PC-3 (cell line): ENCODE results near the gene RAP1GAP.

Source experiments
- EZH2 ChIP-seq: fragments of 300-600 bp; sonication (generic); IDR thresholded peaks from one replicate; pipeline ENCODE4 v1.6.1; 2017; ENCODE audit warnings: antibody characterized with exemption, mild to moderate bottlenecking, low read length; ENCODE audit not compliant: unreplicated experiment
- EZH2phosphoT487 ChIP-seq: fragments of 300-600 bp; sonication (generic); IDR thresholded peaks from 2 replicates; pipeline ENCODE4 v1.6.1; 2018; ENCODE audit warnings: mild to moderate bottlenecking, antibody characterized with exemption, low read length, borderline replicate concordance
- TF ChIP-seq, protein P1 (sequence below): fragments of 300-600 bp; sonication (generic); conservative IDR thresholded peaks from 2 replicates; pipeline ENCODE4 v1.5.1; 2017; ENCODE audit warnings: antibody characterized with exemption, low read depth, mild to moderate bottlenecking, low read length

DNA sequence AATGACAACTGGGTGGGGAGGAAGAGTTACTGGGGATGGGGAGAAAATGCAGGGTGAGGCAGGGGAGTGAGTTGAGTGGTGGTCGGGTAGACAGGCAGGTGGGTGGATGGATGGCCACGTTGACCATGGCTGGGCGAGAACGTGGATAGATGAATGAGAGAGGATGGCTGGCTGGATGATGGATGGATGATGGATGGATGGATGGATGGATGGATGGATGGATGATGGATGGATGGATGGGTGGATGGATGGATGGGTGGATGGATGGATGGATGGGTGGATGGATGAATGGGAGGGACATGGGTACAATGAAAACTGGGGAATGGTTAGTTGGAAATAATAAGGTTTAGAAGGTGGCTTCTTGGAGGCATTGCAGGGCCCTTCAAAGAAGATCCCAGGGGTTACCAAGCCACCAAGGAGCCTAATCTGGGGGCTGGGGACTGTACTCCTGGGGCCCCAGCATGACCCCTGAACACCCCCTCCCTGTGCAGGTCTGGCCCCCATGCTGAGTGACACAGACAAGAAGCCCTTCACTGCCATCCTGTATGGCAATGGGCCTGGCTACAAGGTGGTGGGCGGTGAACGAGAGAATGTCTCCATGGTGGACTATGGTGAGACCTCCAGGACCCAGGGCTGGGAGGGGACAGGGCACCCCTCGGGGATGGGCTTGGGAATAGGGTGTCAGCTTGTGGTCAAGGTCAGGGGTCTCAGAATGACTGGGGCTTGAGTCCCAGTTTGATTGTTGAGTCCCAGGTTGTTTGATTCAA lies 92.9 kb downstream of the RAP1GAP start:
- TF ChIP-seq, protein P1, sequence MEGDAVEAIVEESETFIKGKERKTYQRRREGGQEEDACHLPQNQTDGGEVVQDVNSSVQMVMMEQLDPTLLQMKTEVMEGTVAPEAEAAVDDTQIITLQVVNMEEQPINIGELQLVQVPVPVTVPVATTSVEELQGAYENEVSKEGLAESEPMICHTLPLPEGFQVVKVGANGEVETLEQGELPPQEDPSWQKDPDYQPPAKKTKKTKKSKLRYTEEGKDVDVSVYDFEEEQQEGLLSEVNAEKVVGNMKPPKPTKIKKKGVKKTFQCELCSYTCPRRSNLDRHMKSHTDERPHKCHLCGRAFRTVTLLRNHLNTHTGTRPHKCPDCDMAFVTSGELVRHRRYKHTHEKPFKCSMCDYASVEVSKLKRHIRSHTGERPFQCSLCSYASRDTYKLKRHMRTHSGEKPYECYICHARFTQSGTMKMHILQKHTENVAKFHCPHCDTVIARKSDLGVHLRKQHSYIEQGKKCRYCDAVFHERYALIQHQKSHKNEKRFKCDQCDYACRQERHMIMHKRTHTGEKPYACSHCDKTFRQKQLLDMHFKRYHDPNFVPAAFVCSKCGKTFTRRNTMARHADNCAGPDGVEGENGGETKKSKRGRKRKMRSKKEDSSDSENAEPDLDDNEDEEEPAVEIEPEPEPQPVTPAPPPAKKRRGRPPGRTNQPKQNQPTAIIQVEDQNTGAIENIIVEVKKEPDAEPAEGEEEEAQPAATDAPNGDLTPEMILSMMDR: no peak
- TF ChIP-seq EZH2 (no peak), EZH2phosphoT487 (no peak)
